Vagina (tissue), 2 donors: ENCODE measurements around the gene RBM4.

Source experiments
- CTCF ChIP-seq, 3 experiments: fragments of 450-650 bp in 2 of 3; fragments of 200-600 bp in 1 of 3; sonication (generic) in 1 of 3; IDR thresholded peaks; one replicate each; pipeline ENCODE4 v1.5.1; 2017 to 2019; ENCODE audit warnings: antibody characterized with exemption in 3 of 3, mild to moderate bottlenecking in 2 of 3, moderate library complexity in 2 of 3
- POLR2A ChIP-seq, 2 donors: fragments of 450-650 bp; IDR thresholded peaks; one replicate each; pipeline ENCODE4 v1.6.1; 2017; ENCODE audit warnings: antibody characterized with exemption in 2 of 2, mild to moderate bottlenecking in 2 of 2, moderate library complexity in 2 of 2
- POLR2AphosphoS5 ChIP-seq, 2 donors: sonication (generic); formaldehyde crosslinking; IDR thresholded peaks; one replicate each; pipeline ENCODE4 v1.9.0; 2017; ENCODE audit warnings: antibody characterized with exemption in 2 of 2, mild to moderate bottlenecking in 2 of 2, low read depth in 1 of 2; ENCODE audit not compliant: insufficient read depth in 1 of 2

GRCh38 chr11:66603072-66603471 is 35.4 kb upstream of the RBM4 start:
- TF ChIP-seq CTCF (IDR thresholded peaks at IDR 0.05) (no peak), POLR2A (IDR thresholded peaks at IDR 0.05) (no peak), POLR2AphosphoS5 (IDR thresholded peaks at IDR 0.05; ENCODE audit: insufficient read depth in 1 of 2, low read depth in 1 of 2) (no peak)
